OCI-LY7 (cell line): ENCODE results near the gene SCD. TPM values are rescaled to one million over a fixed set of nuclear protein-coding genes. Genes with fewer than 3 reads are reported as not detected.
A peak's percentile ranks its signal among the peaks of the same experiment; 100 is the strongest.

Source experiments
- BruUV-seq: library from RNA; stranded (reverse); fragments of 400-500 nt; replicated peaks from 2 replicates; lab custom pipeline; 2021; lab: Mats Ljungman, UMichigan
- CTCF ChIA-PET: fragments of 300-600 bp; sonication (Branson Sonifier 250); formaldehyde crosslinking; loops from one replicate; lab custom pipeline; 2022; ENCODE audit warnings: antibody characterized with exemption; ENCODE audit not compliant: unreplicated experiment; lab: Charles Lee
- POLR2A ChIA-PET: fragments of 300-600 bp; sonication (Branson Sonifier 250); formaldehyde crosslinking; loops from one replicate; lab custom pipeline; 2022; ENCODE audit warnings: antibody characterized with exemption; lab: Charles Lee
- DNase-seq: peaks from one replicate; pipeline ENCODE4 v3.0.0-alpha.2; 2015; ENCODE audit warnings: low spot score
- H2AFZ ChIP-seq: fragments of 200-600 bp; sonication (generic), shearing (Covaris generic); 2 replicates; pipeline ENCODE4 v1.6.1; 2014; ENCODE audit warnings: mild to moderate bottlenecking, antibody characterized with exemption, low read length, moderate library complexity
- H3K27ac ChIP-seq: fragments of 200-600 bp; sonication (generic); 2 replicates; pipeline ENCODE4 v1.5.1; 2014; ENCODE audit warnings: mixed run types, low read depth, mild to moderate bottlenecking, moderate library complexity, low read length, inconsistent platforms; ENCODE audit not compliant: poor library complexity, severe bottlenecking
- H3K36me3 ChIP-seq: fragments of 200-600 bp; sonication (generic); 2 replicates; pipeline ENCODE4 v1.6.1; 2014; ENCODE audit warnings: mild to moderate bottlenecking, antibody characterized with exemption, low read length, moderate library complexity, mixed read lengths; ENCODE audit not compliant: insufficient read depth
- H3K4me1 ChIP-seq: fragments of 200-600 bp; sonication (generic); 2 replicates; pipeline ENCODE4 v1.5.1; 2014; ENCODE audit warnings: mild to moderate bottlenecking, low read length; ENCODE audit not compliant: insufficient read depth, poor library complexity, severe bottlenecking
- H3K4me2 ChIP-seq: fragments of 200-600 bp; sonication (generic); 2 replicates; pipeline ENCODE4 v1.6.1; 2014; ENCODE audit warnings: mild to moderate bottlenecking, low read length
- H3K4me3 ChIP-seq: fragments of 200-600 bp; sonication (generic); 2 replicates; pipeline ENCODE4 v1.5.1; 2014; ENCODE audit warnings: mild to moderate bottlenecking, low read depth, low read length; ENCODE audit not compliant: poor library complexity, severe bottlenecking
- H3K79me2 ChIP-seq: fragments of 200-600 bp; sonication (generic); 2 replicates; pipeline ENCODE4 v1.6.1; 2016; ENCODE audit warnings: low read depth, mild to moderate bottlenecking, low read length, moderate library complexity, mixed read lengths; ENCODE audit not compliant: insufficient read depth
- H3K9me2 ChIP-seq: fragments of 200-600 bp; sonication (generic); 2 replicates; pipeline ENCODE4 v1.6.1; 2016; ENCODE audit warnings: mild to moderate bottlenecking, low read length, mixed read lengths; ENCODE audit not compliant: insufficient read depth
- H3K9me3 ChIP-seq: fragments of 200-600 bp; sonication (generic); 2 replicates; pipeline ENCODE4 v1.6.1; 2014; ENCODE audit warnings: mild to moderate bottlenecking, mixed run types, low read length, mixed read lengths
- H4K20me1 ChIP-seq: fragments of 200-600 bp; sonication (generic); 2 replicates; pipeline ENCODE4 v1.6.1; 2014; ENCODE audit warnings: mild to moderate bottlenecking, antibody characterized with exemption, low read length, moderate library complexity, mixed read lengths; ENCODE audit not compliant: insufficient read depth
- CTCF ChIP-seq: fragments of 200-600 bp; sonication (generic); conservative IDR thresholded peaks from 2 replicates; pipeline ENCODE4 v1.5.1; 2014; ENCODE audit warnings: mild to moderate bottlenecking, antibody characterized with exemption, low read length, moderate library complexity, mixed read lengths
- EZH2phosphoT487 ChIP-seq: fragments of 200-600 bp; sonication (generic); IDR thresholded peaks from 2 replicates; pipeline ENCODE4 v1.6.1; 2018; ENCODE audit warnings: low read depth, borderline replicate concordance, mild to moderate bottlenecking, mixed run types, antibody characterized with exemption, low read length, moderate library complexity, mixed read lengths
- intact Hi-C: fragments of 100-400 bp; cut with micrococcal nuclease; formaldehyde crosslinking; loops from one replicate; pipeline ENCODE4 v1.10.0; 2022; ENCODE audit not compliant: unreplicated experiment
- total RNA-seq, 2 experiments: library from RNA; depleted of rRNA in 1 of 2; stranded (reverse); fragments of >200 nt in 1 of 2; shearing (Covaris generic) in 1 of 2; gene quantifications; 2 replicates each; pipeline ENCODE4 v1.2.3, GENCODE V29; 2014 to 2022

Gene SCD
- total RNA-seq, 2 experiments from 2014 or later = 76.8 to 327 TPM

GRCh38 chr10:100349087-100349486, 2.1 kb downstream of the SCD start:
- BruUV-seq = no TSS peak
- no peak overlapping the region for H3K27ac ChIP-seq

GRCh38 chr10:100349672-100350071, 2.6 kb downstream of the SCD start:
- ChIA-PET CTCF (interaction anchor here (0.6 kb wide), 1 partner anchor 10 kb away, joined by 3 read pairs; no protein-coding TSS in a partner anchor), POLR2A (interaction anchor here (0.6 to 8.5 kb wide), 10 partner anchors 10 to 186 kb away, joined by 3 to 88 read pairs (median 6); partner anchors contain the start of gene HIF1AN)
- no TSS peak for BruUV-seq
- intact Hi-C loops = no loop called here
- Histone ChIP-seq H3K4me3 (peak overlapping the region; percentile 95), H3K4me1 (peaks cover 45% of the 10 kb centered on the region), H3K27ac (no peak overlapping the region), H4K20me1 (peaks cover 32% of the 10 kb centered on the region), H3K9me3 (no peaks in the 10 kb centered on the region), H3K79me2 (peaks cover 60% of the 10 kb centered on the region), H3K4me2 (peak overlapping the region; percentile 88), H3K9me2 (no peaks in the 10 kb centered on the region), H2AFZ (no peak overlapping the region), H3K36me3 (peaks cover 74% of the 10 kb centered on the region)
- no peak for DNase-seq
- TF ChIP-seq CTCF = no peak
- no peak for TF ChIP-seq EZH2phosphoT487

More at GRCh38 chr10:100349087-100349486, 2.1 kb downstream of the SCD start:
- Histone ChIP-seq H3K4me2 (peak overlapping the region; percentile 88), H4K20me1 (peaks cover 32% of the 10 kb centered on the region), H3K79me2 (peaks cover 60% of the 10 kb centered on the region), H2AFZ (no peak overlapping the region), H3K36me3 (peaks cover 68% of the 10 kb centered on the region), H3K9me2 (no peaks in the 10 kb centered on the region), H3K4me3 (peak overlapping the region; percentile 95), H3K4me1 (peaks cover 50% of the 10 kb centered on the region), H3K9me3 (no peaks in the 10 kb centered on the region)
- CTCF ChIA-PET = interaction anchor here (0.6 to 1.0 kb wide), 3 partner anchors 9 to 25 kb away, joined by 3 to 4 read pairs (median 3); no protein-coding TSS in a partner anchor
- no peak for DNase-seq
- TF ChIP-seq EZH2phosphoT487 (no peak), CTCF (no peak)
- POLR2A ChIA-PET = interaction anchor here (0.6 to 8.5 kb wide), 11 partner anchors 9 to 187 kb away, joined by 3 to 88 read pairs (median 6); partner anchors contain the start of gene HIF1AN
- intact Hi-C loops = no loop called here

GRCh38 chr10:100350914-100351485, 4.0 kb downstream of the SCD start:
- ChIA-PET POLR2A (interaction anchor here (0.7 to 8.5 kb wide), 9 partner anchors 11 to 184 kb away, joined by 3 to 88 read pairs (median 4); partner anchors contain the start of gene HIF1AN), CTCF (no interaction called here)
- peaks cover 55% of the 10 kb centered on the region for H3K79me2 ChIP-seq
- H3K4me2 ChIP-seq = peak overlapping the region; percentile 88
- intact Hi-C loops = no loop called here
- no peaks in the 10 kb centered on the region for H3K9me3 ChIP-seq
- no peaks in the 10 kb centered on the region for H3K9me2 ChIP-seq
- H3K4me3 ChIP-seq = peak overlapping the region; percentile 95
- no peak overlapping the region for H2AFZ ChIP-seq
- DNase-seq = no peak
- H3K36me3 ChIP-seq = peaks cover 87% of the 10 kb centered on the region
- H3K27ac ChIP-seq = no peak overlapping the region
- TF ChIP-seq CTCF = no peak
- TF ChIP-seq EZH2phosphoT487 = no peak
- H4K20me1 ChIP-seq = peaks cover 32% of the 10 kb centered on the region
- BruUV-seq = no TSS peak
- H3K4me1 ChIP-seq = peaks cover 32% of the 10 kb centered on the region
